Measurements from ENCODE around the gene MISP.

The MISP gene

GRCh38 chr19:722553-723101 lies 28.3 kb upstream of the MISP start:
- TF ChIP-seq EZH2 (IDR thresholded peaks at IDR 0.05; ENCODE audit: borderline replicate concordance, low read depth, low read length, severe bottlenecking) (no peak), CTCF (IDR thresholded peaks at IDR 0.05; ENCODE audit: borderline replicate concordance, extremely low read depth, low read length, poor library complexity, severe bottlenecking) (no peak)
- Histone ChIP-seq H3K9ac (ENCODE audit: low read depth, low read length) (no peak overlapping the region), H2AFZ (ENCODE audit: low read depth, low read length) (no peak overlapping the region), H3K9me3 (ENCODE audit: insufficient read depth, low read length, severe bottlenecking) (no peaks in the 10 kb centered on the region), H3K79me2 (ENCODE audit: insufficient read depth, low read length) (no peaks in the 10 kb centered on the region), H3K4me2 (ENCODE audit: insufficient read depth, low read length) (no peak overlapping the region), H3K4me3 (ENCODE audit: low read depth in 1 of 2, low read length in 2 of 2) (no peak overlapping the region), H3K36me3 (ENCODE audit: insufficient read depth, low read length) (no peaks in the 10 kb centered on the region), H3K27ac (ENCODE audit: low read length) (no peak overlapping the region), H4K20me1 (ENCODE audit: insufficient read depth, low read length) (no peaks in the 10 kb centered on the region), H3K27me3 (ENCODE audit: insufficient read depth, low read length, poor library complexity) (no peaks in the 10 kb centered on the region), H3K4me1 (ENCODE audit: insufficient read depth, low read length) (no peaks in the 10 kb centered on the region)
- ATAC-seq (ENCODE audit: insufficient read depth, low read depth), result no peak
- no peak for DNase-seq

GRCh38 chr19:723247-723646 lies 27.7 kb upstream of the MISP start:
- Histone ChIP-seq H3K27me3 (ENCODE audit: insufficient read depth, low read length, poor library complexity) (no peaks in the 10 kb centered on the region), H4K20me1 (ENCODE audit: insufficient read depth, low read length) (no peaks in the 10 kb centered on the region), H3K79me2 (ENCODE audit: insufficient read depth, low read length) (no peaks in the 10 kb centered on the region), H3K4me1 (ENCODE audit: insufficient read depth, low read length) (no peaks in the 10 kb centered on the region), H3K36me3 (ENCODE audit: insufficient read depth, low read length) (no peaks in the 10 kb centered on the region), H3K27ac (ENCODE audit: low read length) (no peak overlapping the region), H3K9me3 (ENCODE audit: insufficient read depth, low read length, severe bottlenecking) (no peaks in the 10 kb centered on the region), H3K4me2 (ENCODE audit: insufficient read depth, low read length) (no peak overlapping the region), H3K9ac (ENCODE audit: low read depth, low read length) (no peak overlapping the region), H3K4me3 (ENCODE audit: low read depth in 1 of 2, low read length in 2 of 2) (no peak overlapping the region), H2AFZ (ENCODE audit: low read depth, low read length) (no peak overlapping the region)
- ATAC-seq (ENCODE audit: insufficient read depth, low read depth), result no peak
- TF ChIP-seq CTCF (IDR thresholded peaks at IDR 0.05; ENCODE audit: borderline replicate concordance, extremely low read depth, low read length, poor library complexity, severe bottlenecking) (no peak), EZH2 (IDR thresholded peaks at IDR 0.05; ENCODE audit: borderline replicate concordance, low read depth, low read length, severe bottlenecking) (no peak)
- no peak for DNase-seq

GRCh38 chr19:723714-724113 lies 27.2 kb upstream of the MISP start:
- no peaks in the 10 kb centered on the region for H3K36me3 ChIP-seq (ENCODE audit: insufficient read depth, low read length)
- no peaks in the 10 kb centered on the region for H3K9me3 ChIP-seq (ENCODE audit: insufficient read depth, low read length, severe bottlenecking)
- H3K27me3 ChIP-seq (ENCODE audit: insufficient read depth, low read length, poor library complexity), result no peaks in the 10 kb centered on the region
- no peaks in the 10 kb centered on the region for H4K20me1 ChIP-seq (ENCODE audit: insufficient read depth, low read length)
- no peak overlapping the region for H2AFZ ChIP-seq (ENCODE audit: low read depth, low read length)
- no peak overlapping the region for H3K9ac ChIP-seq (ENCODE audit: low read depth, low read length)
- H3K79me2 ChIP-seq (ENCODE audit: insufficient read depth, low read length), result no peaks in the 10 kb centered on the region
- DNase-seq (no peak), ATAC-seq (ENCODE audit: insufficient read depth, low read depth) (no peak)
- H3K4me3 ChIP-seq (ENCODE audit: low read depth in 1 of 2, low read length in 2 of 2), result no peak overlapping the region
- no peaks in the 10 kb centered on the region for H3K4me1 ChIP-seq (ENCODE audit: insufficient read depth, low read length)
- no peak overlapping the region for H3K27ac ChIP-seq (ENCODE audit: low read length)
- TF ChIP-seq CTCF (IDR thresholded peaks at IDR 0.05; ENCODE audit: borderline replicate concordance, extremely low read depth, low read length, poor library complexity, severe bottlenecking) (no peak), EZH2 (IDR thresholded peaks at IDR 0.05; ENCODE audit: borderline replicate concordance, low read depth, low read length, severe bottlenecking) (no peak)
- no peak overlapping the region for H3K4me2 ChIP-seq (ENCODE audit: insufficient read depth, low read length)

Measured in DND-41 (cell line).